ENCODE data around the gene ACTR2. TPM values are rescaled to one million over a fixed set of nuclear protein-coding genes. Genes with fewer than 3 reads are reported as not detected.
"Not testable (repeated sequence)": the region's sequence is repeated elsewhere in the genome, so short reads cannot be mapped to it uniquely, and the experiment has no call there.

Gene ACTR2
- polyA plus RNA-seq, 6 donors from 2014 or later, result 345 to 395 (median 383) TPM

DNA sequence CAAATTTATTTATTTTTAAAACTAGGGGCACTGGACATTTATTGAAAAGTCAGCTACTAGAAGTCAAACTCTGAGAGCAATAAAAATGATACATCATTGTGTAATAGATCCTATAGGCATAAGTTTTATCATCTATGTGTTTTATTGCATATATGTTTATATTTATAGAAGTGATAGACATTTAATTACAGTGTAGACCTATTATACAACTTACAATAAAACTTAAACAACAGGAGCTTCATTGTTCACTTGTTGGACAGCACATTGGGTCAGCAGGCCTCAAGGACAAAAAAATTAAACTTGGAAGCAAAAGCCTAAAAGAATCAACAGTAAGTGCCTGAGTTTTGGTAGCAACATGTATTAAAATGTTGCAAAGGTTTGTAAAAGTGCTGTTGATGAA lies 15.0 kb upstream of the ACTR2 start:
- H3K36me3 Mint-ChIP-seq, result no peaks in the 10 kb centered on the region
- no peak overlapping the region for H3K27ac Mint-ChIP-seq
- DNase-seq (no peak), ATAC-seq (ENCODE audit: low read depth in 2 of 2) (no peak)
- no peak overlapping the region for H3K4me3 Mint-ChIP-seq
- no peaks in the 10 kb centered on the region for H3K9me3 Mint-ChIP-seq
- peaks cover 0 to 22% (median 9%) of the 10 kb centered on the region in 3 donors for H3K4me1 Mint-ChIP-seq
- H3K27me3 Mint-ChIP-seq, result no peaks in the 10 kb centered on the region

DNA sequence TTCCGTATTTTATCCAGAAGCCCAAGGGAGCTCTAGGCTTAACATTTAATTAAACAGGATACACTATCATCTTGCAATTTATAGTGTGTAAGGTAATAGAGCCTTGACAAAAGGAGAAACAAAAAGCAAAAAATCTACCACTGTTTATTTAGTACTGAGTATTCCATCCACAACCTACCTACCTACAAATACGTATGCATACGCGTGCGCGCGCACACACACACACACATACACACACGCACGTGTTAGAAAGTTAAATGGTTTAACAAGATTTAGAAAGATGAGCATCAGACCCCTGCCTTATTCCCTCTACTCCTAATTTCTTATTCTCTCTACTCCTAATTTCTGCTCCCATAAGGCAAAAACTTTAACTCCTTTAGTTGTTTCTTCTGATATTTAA lies 14.6 kb upstream of the ACTR2 start:
- no peaks in the 10 kb centered on the region for H3K27me3 Mint-ChIP-seq
- H3K27ac Mint-ChIP-seq, result no peak overlapping the region
- no peak overlapping the region for H3K4me3 Mint-ChIP-seq
- H3K9me3 Mint-ChIP-seq, result no peaks in the 10 kb centered on the region
- DNase-seq, result no peak
- H3K4me1 Mint-ChIP-seq, result peaks cover 0 to 22% (median 8%) of the 10 kb centered on the region in 3 donors
- ATAC-seq (ENCODE audit: low read depth in 2 of 2), result no peak
- no peaks in the 10 kb centered on the region for H3K36me3 Mint-ChIP-seq

DNA sequence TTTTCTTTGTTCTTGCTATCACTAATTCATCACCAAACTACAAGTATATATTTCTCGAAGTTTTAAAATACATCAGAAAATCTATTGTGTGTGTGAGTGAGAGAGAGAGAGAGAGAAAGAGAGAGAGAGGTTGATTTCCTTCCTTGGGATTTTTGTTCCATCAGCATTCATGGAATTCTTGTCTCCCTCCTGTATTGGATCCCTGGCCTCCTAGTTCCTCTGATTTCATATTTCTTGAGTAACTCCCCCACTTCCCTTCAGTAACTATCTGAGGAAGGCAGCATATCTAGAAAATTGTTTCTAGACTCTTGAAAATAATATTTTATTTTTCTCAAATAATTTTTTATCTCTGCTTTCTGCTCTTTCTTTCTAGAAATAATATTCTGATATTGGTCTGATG lies 13.3 kb upstream of the ACTR2 start:
- Mint-ChIP-seq H3K27ac (peak overlapping the region in 1 of 6 donors; percentile 53), H3K27me3 (no peaks in the 10 kb centered on the region)

DNA sequence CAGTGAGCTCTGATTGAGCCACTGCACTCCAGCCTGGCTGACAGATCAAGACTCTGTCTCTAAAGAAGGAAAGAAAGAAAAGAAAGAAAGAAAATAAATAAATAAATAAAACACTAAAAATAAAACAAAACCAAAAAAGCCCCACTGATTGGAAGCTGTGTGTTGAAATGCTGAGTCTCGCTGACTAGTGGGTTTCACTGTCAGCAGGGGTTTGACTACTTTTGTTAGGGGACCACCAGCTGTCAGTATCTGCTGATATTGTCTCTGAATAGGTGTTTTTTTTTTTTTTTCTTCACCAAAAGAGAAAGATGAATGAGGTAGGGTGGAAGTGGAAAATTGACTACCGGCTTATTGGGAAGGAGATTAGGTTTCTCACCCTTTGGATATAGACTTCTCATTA lies 12.8 kb upstream of the ACTR2 start:
- Mint-ChIP-seq H3K9me3 (no peaks in the 10 kb centered on the region), H3K36me3 (no peaks in the 10 kb centered on the region), H3K4me1 (peaks cover 0 to 15% (median 0%) of the 10 kb centered on the region in 3 donors), H3K27me3 (no peaks in the 10 kb centered on the region), H3K4me3 (no peak overlapping the region), H3K27ac (peak overlapping the region in 1 of 6 donors; percentile 53)
- ATAC-seq (ENCODE audit: low read depth in 2 of 2), result no peak
- DNase-seq, result no peak

More for the DNA sequence above, 13.3 kb upstream of the ACTR2 start:
- H3K4me3 Mint-ChIP-seq, result no peak overlapping the region
- peaks cover 0 to 15% (median 0%) of the 10 kb centered on the region in 3 donors for H3K4me1 Mint-ChIP-seq
- H3K9me3 Mint-ChIP-seq, result no peaks in the 10 kb centered on the region
- ATAC-seq (ENCODE audit: low read depth in 2 of 2) (no peak), DNase-seq (no peak)
- H3K36me3 Mint-ChIP-seq, result no peaks in the 10 kb centered on the region

DNA sequence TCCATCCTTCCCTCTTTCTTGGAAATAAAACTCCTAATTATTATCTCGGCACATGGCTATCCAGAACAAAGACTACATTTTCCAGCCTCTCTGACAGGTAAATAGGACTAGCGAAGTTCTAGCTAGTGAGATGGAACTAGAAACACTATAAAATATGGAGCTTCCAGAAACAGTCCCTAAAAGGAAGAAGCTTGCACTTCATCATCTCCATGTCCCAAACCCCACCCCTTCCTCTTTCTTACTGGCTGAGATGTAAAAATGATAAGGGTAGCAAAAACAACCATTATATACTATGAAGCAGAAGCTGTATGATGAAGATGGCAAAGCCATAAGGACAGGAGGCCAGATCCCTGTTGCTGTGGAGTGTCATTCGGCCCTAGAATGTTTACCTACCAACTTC lies 11.7 kb upstream of the ACTR2 start:
- Mint-ChIP-seq H3K4me3 (no peak overlapping the region), H3K36me3 (no peaks in the 10 kb centered on the region), H3K27ac (peak overlapping the region in 1 of 6 donors; percentile 33), H3K9me3 (no peaks in the 10 kb centered on the region), H3K27me3 (no peaks in the 10 kb centered on the region), H3K4me1 (peaks cover 0 to 15% (median 0%) of the 10 kb centered on the region in 3 donors)
- DNase-seq (no peak), ATAC-seq (ENCODE audit: low read depth in 2 of 2) (no peak)

DNA sequence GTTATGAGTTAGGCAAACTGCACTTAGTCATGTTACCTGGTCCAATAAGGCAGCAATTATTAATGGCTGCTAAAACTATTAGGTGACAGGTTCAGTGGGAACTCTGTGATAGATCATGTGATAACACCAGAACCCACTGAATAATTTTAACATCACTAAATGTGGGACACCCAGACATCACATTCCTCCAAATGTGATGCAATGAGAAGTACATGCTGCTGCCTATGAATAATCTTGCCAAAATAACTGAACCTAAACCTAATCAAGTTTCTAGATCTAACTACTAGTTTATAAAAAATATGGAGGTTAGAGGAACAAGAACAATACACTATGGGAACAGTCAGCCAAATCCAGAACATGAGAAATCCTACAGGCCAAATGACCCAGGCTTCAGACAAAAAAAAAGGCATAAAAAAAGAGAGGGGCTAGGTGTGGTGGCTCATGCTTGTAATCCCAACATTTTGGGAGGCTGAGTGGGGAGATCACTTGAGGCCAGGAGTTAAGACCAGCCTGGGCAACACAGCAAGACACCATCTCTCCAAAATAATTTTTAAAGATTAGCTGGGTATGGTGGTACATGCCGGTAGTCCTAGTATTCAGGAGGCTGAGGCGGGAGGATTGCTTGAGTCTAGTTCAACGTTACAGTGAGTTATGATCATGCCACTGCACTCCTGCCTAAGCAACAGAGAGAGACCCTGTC lies 7.0 kb upstream of the ACTR2 start:
- no peak overlapping the region for H3K4me3 Mint-ChIP-seq
- no peak overlapping the region for H3K27ac Mint-ChIP-seq
- peaks cover 0 to 4% (median 0%) of the 10 kb centered on the region in 3 donors for H3K4me1 Mint-ChIP-seq
- no peak for ATAC-seq (ENCODE audit: low read depth in 2 of 2)
- no peaks in the 10 kb centered on the region for H3K36me3 Mint-ChIP-seq
- no peaks in the 10 kb centered on the region for H3K9me3 Mint-ChIP-seq
- DNase-seq, result no peak
- no peaks in the 10 kb centered on the region for H3K27me3 Mint-ChIP-seq

DNA sequence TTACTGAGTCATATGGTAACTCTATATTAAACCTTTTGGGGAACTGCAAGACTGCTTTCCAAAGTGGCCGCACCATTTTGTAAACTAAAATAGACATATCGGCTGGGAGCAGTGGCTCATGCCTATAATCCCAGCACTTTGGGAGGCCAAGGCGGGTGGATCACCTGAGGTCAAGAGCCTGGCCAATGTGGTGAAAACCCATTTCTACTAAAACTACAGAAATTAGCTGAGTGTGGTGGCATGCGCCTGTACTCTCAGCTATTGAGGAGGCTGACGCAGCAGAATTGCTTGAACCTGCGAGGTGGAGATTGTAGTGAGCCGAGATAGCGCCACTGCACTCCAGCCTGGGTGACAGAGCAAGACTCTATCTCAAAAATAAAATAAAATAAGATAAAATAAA lies 6.4 kb upstream of the ACTR2 start:
- H3K9me3 Mint-ChIP-seq; H3K27me3 Mint-ChIP-seq; DNase-seq; H3K27ac Mint-ChIP-seq; H3K4me3 Mint-ChIP-seq; ATAC-seq (ENCODE audit: low read depth in 2 of 2); H3K4me1 Mint-ChIP-seq; H3K36me3 Mint-ChIP-seq: not testable (repeated sequence)

DNA sequence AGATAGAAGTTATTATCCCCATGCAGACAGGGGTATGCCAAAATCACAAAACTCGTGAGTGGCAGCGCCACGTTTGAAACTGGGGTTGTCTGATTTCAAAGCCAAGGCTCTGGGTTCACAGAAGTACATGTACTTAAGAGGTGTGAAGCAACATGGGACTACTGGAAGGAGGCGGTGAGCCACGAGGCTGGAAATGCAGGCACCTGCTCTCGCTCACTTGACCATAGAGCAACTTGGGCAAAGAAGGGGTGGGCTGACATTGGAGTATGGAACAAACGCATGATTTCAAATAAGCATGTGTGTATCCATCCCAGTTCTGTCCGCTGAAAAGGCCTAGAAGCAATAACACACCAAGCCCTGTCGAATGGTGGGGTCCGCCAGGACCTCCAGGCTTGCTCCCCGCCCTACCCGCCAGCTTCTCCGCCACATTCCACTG lies 593 bp upstream of the ACTR2 start:
- Mint-ChIP-seq H3K36me3 (peaks cover 0 to 8% of the 10 kb centered on the region in 2 donors), H3K9me3 (peaks cover 0 to 3% (median 0%) of the 10 kb centered on the region in 7 donors), H3K27ac (peak overlapping the region; percentile 98 to 100 (median 99)), H3K4me1 (peaks cover 13 to 39% (median 15%) of the 10 kb centered on the region in 3 donors), H3K4me3 (peak overlapping the region; percentile 94 to 100 (median 100)), H3K27me3 (no peaks in the 10 kb centered on the region)
- DNase-seq (no peak), ATAC-seq (ENCODE audit: low read depth in 2 of 2) (peak; percentile 5 to 8)

DNA sequence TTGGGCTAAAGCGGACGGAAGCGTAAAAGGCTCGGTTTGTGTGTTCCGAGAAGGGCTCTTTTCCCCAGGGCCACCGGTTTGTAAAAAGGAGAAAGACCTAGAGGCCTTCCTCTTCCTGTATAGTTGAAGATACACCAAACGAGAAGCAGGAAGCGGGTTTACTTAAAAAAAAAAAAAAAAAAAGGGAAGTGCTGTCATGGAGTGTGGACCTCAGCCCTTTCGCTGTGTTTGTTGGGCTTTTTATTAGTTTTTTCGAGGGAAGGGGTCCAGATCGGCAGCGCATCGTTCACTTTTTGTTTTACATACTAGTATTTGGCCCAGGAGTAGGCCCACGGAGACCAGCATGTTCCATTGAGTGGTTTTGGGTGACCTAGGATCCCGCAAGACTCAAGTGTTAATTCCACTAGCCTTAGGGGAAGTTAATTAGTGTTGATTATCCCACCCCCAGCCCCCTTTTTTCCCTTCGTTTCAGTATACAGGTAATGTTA lies 676 bp downstream of the ACTR2 start:
- ATAC-seq (ENCODE audit: low read depth in 2 of 2) (peak; percentile 65 to 72), DNase-seq (peak; percentile 75)
- Mint-ChIP-seq H3K4me3 (peak overlapping the region; percentile 94 to 100 (median 98)), H3K36me3 (peaks cover 5 to 8% of the 10 kb centered on the region in 2 donors), H3K9me3 (peaks cover 0 to 3% (median 0%) of the 10 kb centered on the region in 7 donors), H3K4me1 (peaks cover 22 to 50% (median 23%) of the 10 kb centered on the region in 3 donors), H3K27me3 (no peaks in the 10 kb centered on the region), H3K27ac (peak overlapping the region; percentile 92 to 100 (median 98))

DNA sequence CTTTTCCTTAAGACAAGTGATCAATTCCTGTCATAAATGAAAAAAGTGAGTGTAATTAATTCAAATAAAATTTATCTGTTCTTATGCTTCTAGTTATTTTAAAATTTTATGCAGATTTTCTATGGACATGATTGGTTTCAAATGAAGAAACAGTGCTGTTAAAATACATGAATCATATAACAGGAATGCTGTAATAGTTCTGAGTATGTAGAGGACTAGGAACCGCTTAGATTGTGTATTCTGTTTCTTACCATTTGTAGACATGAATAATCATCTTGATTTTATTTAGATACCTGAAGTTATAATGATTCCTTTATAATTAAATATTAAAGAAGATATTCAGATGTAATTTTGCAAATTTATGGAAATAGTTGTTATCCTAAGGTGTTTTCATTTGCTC lies 3.5 kb downstream of the ACTR2 start:
- no peak for DNase-seq
- ATAC-seq (ENCODE audit: low read depth in 2 of 2), result no peak
- H3K9me3 Mint-ChIP-seq, result peaks cover 0 to 3% (median 0%) of the 10 kb centered on the region in 7 donors
- H3K27me3 Mint-ChIP-seq, result no peaks in the 10 kb centered on the region
- peaks cover 5 to 8% of the 10 kb centered on the region in 2 donors for H3K36me3 Mint-ChIP-seq
- H3K4me1 Mint-ChIP-seq, result peaks cover 32 to 75% (median 33%) of the 10 kb centered on the region in 3 donors
- H3K4me3 Mint-ChIP-seq, result peak overlapping the region in 5 of 8 donors; percentile 16 to 65 (median 22)
- peak overlapping the region in 2 of 6 donors; percentile 42 to 71 for H3K27ac Mint-ChIP-seq

DNA sequence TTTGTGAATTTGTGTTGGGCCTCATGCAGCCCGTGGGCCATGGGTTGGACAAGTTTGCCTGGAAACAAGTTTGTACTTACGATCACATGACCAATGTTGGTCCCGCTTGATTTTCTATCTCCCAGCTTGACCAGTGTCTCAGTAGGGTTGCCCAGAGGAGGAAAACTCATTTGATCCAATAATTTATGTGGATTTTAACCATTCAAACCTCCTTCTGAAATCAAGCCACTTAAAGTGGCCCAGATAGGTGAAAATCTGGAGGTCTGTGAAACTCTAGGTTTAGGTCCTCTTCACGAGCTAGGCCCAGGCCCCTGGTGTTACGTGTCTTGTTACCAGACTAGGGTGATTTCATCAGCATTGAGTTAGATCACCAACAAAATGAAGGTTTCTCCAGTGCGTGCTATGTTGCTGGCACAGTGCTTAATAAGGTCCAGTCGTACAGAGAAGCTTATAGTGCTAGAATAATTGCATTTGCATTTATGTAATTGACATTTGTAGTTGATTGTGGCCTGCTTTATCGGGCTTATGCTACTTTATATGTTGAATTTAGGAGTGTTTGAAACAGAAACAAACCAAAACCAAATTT lies 4.4 kb downstream of the ACTR2 start:
- Mint-ChIP-seq H3K36me3 (peaks cover 5 to 8% of the 10 kb centered on the region in 2 donors), H3K4me3 (peak overlapping the region in 7 of 8 donors; percentile 15 to 61 (median 29)), H3K27me3 (no peaks in the 10 kb centered on the region), H3K27ac (peak overlapping the region in 5 of 6 donors; percentile 24 to 92 (median 57)), H3K4me1 (peaks cover 27 to 75% (median 33%) of the 10 kb centered on the region in 3 donors), H3K9me3 (peaks cover 0 to 3% (median 0%) of the 10 kb centered on the region in 7 donors)
- ATAC-seq (ENCODE audit: low read depth in 2 of 2), result no peak
- no peak for DNase-seq

DNA sequence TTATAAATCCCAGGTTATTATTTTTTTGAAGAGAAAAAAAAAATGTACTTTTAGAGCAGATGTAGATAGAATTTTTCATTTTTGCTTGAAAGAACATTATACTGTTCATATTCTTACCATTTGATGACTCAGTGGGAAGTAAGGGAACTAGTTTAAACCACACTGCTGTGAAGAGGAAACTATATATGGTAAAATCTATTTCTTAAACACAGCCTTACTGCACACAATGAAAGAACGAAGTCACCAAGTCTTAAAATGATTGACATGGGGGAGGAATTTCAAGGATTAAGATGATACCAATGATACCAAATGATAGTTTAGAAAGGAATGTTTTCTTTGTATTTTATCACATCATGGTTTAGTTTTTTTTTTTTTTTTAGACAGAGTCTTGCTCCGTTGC lies 5.0 kb downstream of the ACTR2 start:
- DNase-seq, result no peak
- no peaks in the 10 kb centered on the region for H3K27me3 Mint-ChIP-seq
- H3K27ac Mint-ChIP-seq, result peak overlapping the region in 4 of 6 donors; percentile 32 to 92 (median 64)
- peaks cover 26 to 76% (median 40%) of the 10 kb centered on the region in 3 donors for H3K4me1 Mint-ChIP-seq
- peaks cover 3 to 5% of the 10 kb centered on the region in 2 donors for H3K36me3 Mint-ChIP-seq
- peak overlapping the region in 7 of 8 donors; percentile 3 to 53 (median 37) for H3K4me3 Mint-ChIP-seq
- H3K9me3 Mint-ChIP-seq, result no peaks in the 10 kb centered on the region
- no peak for ATAC-seq (ENCODE audit: low read depth in 2 of 2)

DNA sequence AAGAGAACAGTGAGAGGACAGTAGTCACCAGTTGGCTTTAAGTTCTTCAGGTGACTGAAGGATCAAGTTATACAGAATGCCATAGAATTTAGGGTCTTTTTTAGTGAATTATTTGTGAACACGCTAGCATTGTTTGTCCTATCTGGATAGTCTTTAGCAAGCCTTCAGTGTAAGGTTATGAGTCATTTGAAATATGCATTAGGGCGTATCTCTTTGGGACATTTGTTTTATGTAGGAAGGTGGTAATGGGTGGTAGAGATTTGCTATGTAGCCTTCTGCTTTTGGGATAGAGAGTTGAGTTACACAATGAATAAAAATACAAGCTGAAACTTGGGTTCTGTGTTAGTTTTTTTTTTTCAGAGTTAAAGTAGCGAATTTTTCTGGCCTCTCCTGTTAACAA lies 13.0 kb downstream of the ACTR2 start:
- Mint-ChIP-seq H3K4me3 (no peak overlapping the region), H3K36me3 (peaks cover 6 to 7% of the 10 kb centered on the region in 2 donors), H3K27ac (peak overlapping the region in 2 of 6 donors; percentile 8), H3K4me1 (peaks cover 14 to 44% (median 34%) of the 10 kb centered on the region in 3 donors), H3K9me3 (no peaks in the 10 kb centered on the region), H3K27me3 (no peaks in the 10 kb centered on the region)
- ATAC-seq (ENCODE audit: low read depth in 2 of 2), result no peak
- DNase-seq, result no peak

Measured in naive B cell (primary cell).